ENCODE data around the gene ACAD11.
A peak's percentile ranks its signal among the peaks of the same experiment; 100 is the strongest.

ACAD11 gene

GRCh38 chr3:132654190-132654589, 5.4 kb downstream of the ACAD11 start:
- H2BK120ac ChIP-seq (ENCODE audit: low read depth, low read length) = no peak overlapping the region
- H3K36me3 ChIP-seq (ENCODE audit: control insufficient read depth in 1 of 2, insufficient read depth in 2 of 2, low read depth in 1 of 2, low read length in 2 of 2) = no peaks in the 10 kb centered on the region
- H2BK12ac ChIP-seq (ENCODE audit: low read length in 2 of 2) = no peak overlapping the region
- H3K27me3 ChIP-seq (ENCODE audit: control insufficient read depth in 1 of 2, insufficient read depth in 1 of 2, low read length in 2 of 2) = no peaks in the 10 kb centered on the region
- no peaks in the 10 kb centered on the region for H3K9me3 ChIP-seq (ENCODE audit: control insufficient read depth, low read length)
- H2AFZ ChIP-seq (ENCODE audit: low read depth, low read length) = no peak overlapping the region
- H3K4me1 ChIP-seq (ENCODE audit: control insufficient read depth, insufficient read depth, low read depth, low read length) = no peaks in the 10 kb centered on the region
- H4K8ac ChIP-seq (ENCODE audit: low read length) = no peak overlapping the region
- DNase-seq = no peak
- peaks cover 8% of the 10 kb centered on the region for H3K79me1 ChIP-seq (replicated peaks; ENCODE audit: low read length, poor library complexity, severe bottlenecking)
- no peak overlapping the region for H3K14ac ChIP-seq (ENCODE audit: low read length in 2 of 2)
- H3K27ac ChIP-seq (ENCODE audit: low read length, poor library complexity, severe bottlenecking) = no peak overlapping the region
- no peak overlapping the region for H4K91ac ChIP-seq (ENCODE audit: low read length)
- H2BK15ac ChIP-seq (ENCODE audit: low read depth, poor library complexity, severe bottlenecking) = no peak overlapping the region
- H3K23ac ChIP-seq (ENCODE audit: low read length in 2 of 2) = no peak overlapping the region
- no peak overlapping the region for H2BK5ac ChIP-seq (ENCODE audit: low read depth, low read length, poor library complexity, severe bottlenecking)
- H2AK5ac ChIP-seq (ENCODE audit: low read length, severe bottlenecking) = no peak overlapping the region
- no peak overlapping the region for H3K4ac ChIP-seq (ENCODE audit: low read depth in 1 of 2, low read length in 2 of 2)
- H3K4me3 ChIP-seq (ENCODE audit: insufficient read depth in 1 of 2, low read depth in 1 of 2, low read length in 2 of 2) = no peak overlapping the region
- no peak overlapping the region for H3K4me2 ChIP-seq (ENCODE audit: low read length, poor library complexity, severe bottlenecking)
- WGBS = 97% methylated on average over 1 of the region's 2 CpGs
- no peak overlapping the region for H3K18ac ChIP-seq (ENCODE audit: low read depth in 1 of 2, low read length in 2 of 2)
- no peak overlapping the region for H3K9ac ChIP-seq (ENCODE audit: low read length)

GRCh38 chr3:132652640-132653270, 6.9 kb downstream of the ACAD11 start:
- H3K4me1 ChIP-seq (ENCODE audit: control insufficient read depth, insufficient read depth, low read depth, low read length) = no peaks in the 10 kb centered on the region
- no peak overlapping the region for H3K27ac ChIP-seq (ENCODE audit: low read length, poor library complexity, severe bottlenecking)
- no peak overlapping the region for H4K8ac ChIP-seq (ENCODE audit: low read length)
- H4K91ac ChIP-seq (ENCODE audit: low read length) = no peak overlapping the region
- H3K18ac ChIP-seq (ENCODE audit: low read depth in 1 of 2, low read length in 2 of 2) = no peak overlapping the region
- no peak overlapping the region for H3K14ac ChIP-seq (ENCODE audit: low read length in 2 of 2)
- H3K9me3 ChIP-seq (ENCODE audit: control insufficient read depth, low read length) = no peaks in the 10 kb centered on the region
- H3K36me3 ChIP-seq (ENCODE audit: control insufficient read depth in 1 of 2, insufficient read depth in 2 of 2, low read depth in 1 of 2, low read length in 2 of 2) = no peaks in the 10 kb centered on the region
- DNase-seq = no peak
- H2AK5ac ChIP-seq (ENCODE audit: low read length, severe bottlenecking) = no peak overlapping the region
- no peak overlapping the region for H3K4me3 ChIP-seq (ENCODE audit: insufficient read depth in 1 of 2, low read depth in 1 of 2, low read length in 2 of 2)
- peaks cover 10% of the 10 kb centered on the region for H3K79me1 ChIP-seq (replicated peaks; ENCODE audit: low read length, poor library complexity, severe bottlenecking)
- H2BK120ac ChIP-seq (ENCODE audit: low read depth, low read length) = no peak overlapping the region
- no peaks in the 10 kb centered on the region for H3K27me3 ChIP-seq (ENCODE audit: control insufficient read depth in 1 of 2, insufficient read depth in 1 of 2, low read length in 2 of 2)
- no peak overlapping the region for H3K4me2 ChIP-seq (ENCODE audit: low read length, poor library complexity, severe bottlenecking)
- H3K4ac ChIP-seq (ENCODE audit: low read depth in 1 of 2, low read length in 2 of 2) = no peak overlapping the region
- no peak overlapping the region for H2BK5ac ChIP-seq (ENCODE audit: low read depth, low read length, poor library complexity, severe bottlenecking)
- no peak overlapping the region for H2BK15ac ChIP-seq (ENCODE audit: low read depth, poor library complexity, severe bottlenecking)
- no peak overlapping the region for H2AFZ ChIP-seq (ENCODE audit: low read depth, low read length)
- H3K23ac ChIP-seq (ENCODE audit: low read length in 2 of 2) = no peak overlapping the region
- H3K9ac ChIP-seq (ENCODE audit: low read length) = peak overlapping the region; percentile 14
- no peak overlapping the region for H2BK12ac ChIP-seq (ENCODE audit: low read length in 2 of 2)
- WGBS = no CpG with 5 or more reads among the region's 1 CpG

- no peaks in the 10 kb centered on the region for H3K36me3 ChIP-seq (ENCODE audit: control insufficient read depth in 1 of 2, insufficient read depth in 2 of 2, low read depth in 1 of 2, low read length in 2 of 2)
- H2BK12ac ChIP-seq (ENCODE audit: low read length in 2 of 2) = no peak overlapping the region
- H2AK5ac ChIP-seq (ENCODE audit: low read length, severe bottlenecking) = no peak overlapping the region
- H2AFZ ChIP-seq (ENCODE audit: low read depth, low read length) = no peak overlapping the region
- no peak overlapping the region for H3K4me2 ChIP-seq (ENCODE audit: low read length, poor library complexity, severe bottlenecking)
- H4K91ac ChIP-seq (ENCODE audit: low read length) = no peak overlapping the region
- H3K4me1 ChIP-seq (ENCODE audit: control insufficient read depth, insufficient read depth, low read depth, low read length) = no peaks in the 10 kb centered on the region
- WGBS = 94% methylated on average over 1 of the region's 1 CpG
- H3K9ac ChIP-seq (ENCODE audit: low read length) = no peak overlapping the region
- H4K8ac ChIP-seq (ENCODE audit: low read length) = no peak overlapping the region
- no peak overlapping the region for H3K23ac ChIP-seq (ENCODE audit: low read length in 2 of 2)
- no peaks in the 10 kb centered on the region for H3K9me3 ChIP-seq (ENCODE audit: control insufficient read depth, low read length)
- no peak overlapping the region for H3K18ac ChIP-seq (ENCODE audit: low read depth in 1 of 2, low read length in 2 of 2)
- peaks cover 12% of the 10 kb centered on the region for H3K79me1 ChIP-seq (replicated peaks; ENCODE audit: low read length, poor library complexity, severe bottlenecking)
- no peak overlapping the region for H3K14ac ChIP-seq (ENCODE audit: low read length in 2 of 2)
- no peak for DNase-seq
- no peak overlapping the region for H2BK15ac ChIP-seq (ENCODE audit: low read depth, poor library complexity, severe bottlenecking)
- H3K4ac ChIP-seq (ENCODE audit: low read depth in 1 of 2, low read length in 2 of 2) = no peak overlapping the region
- H3K27ac ChIP-seq (ENCODE audit: low read length, poor library complexity, severe bottlenecking) = no peak overlapping the region
- H3K27me3 ChIP-seq (ENCODE audit: control insufficient read depth in 1 of 2, insufficient read depth in 1 of 2, low read length in 2 of 2) = no peaks in the 10 kb centered on the region
- no peak overlapping the region for H2BK120ac ChIP-seq (ENCODE audit: low read depth, low read length)
- no peak overlapping the region for H2BK5ac ChIP-seq (ENCODE audit: low read depth, low read length, poor library complexity, severe bottlenecking)
- H3K4me3 ChIP-seq (ENCODE audit: insufficient read depth in 1 of 2, low read depth in 1 of 2, low read length in 2 of 2) = no peak overlapping the region
Observed at GRCh38 chr3:132650153-132650552, 9.5 kb downstream of the ACAD11 start.

GRCh38 chr3:132645058-132645457, 14.6 kb downstream of the ACAD11 start:
- Histone ChIP-seq H3K9me3 (ENCODE audit: control insufficient read depth, low read length) (no peaks in the 10 kb centered on the region), H2BK120ac (ENCODE audit: low read depth, low read length) (no peak overlapping the region), H3K9ac (ENCODE audit: low read length) (peak overlapping the region; percentile 21), H2BK5ac (ENCODE audit: low read depth, low read length, poor library complexity, severe bottlenecking) (no peak overlapping the region), H4K8ac (ENCODE audit: low read length) (no peak overlapping the region), H3K36me3 (ENCODE audit: control insufficient read depth in 1 of 2, insufficient read depth in 2 of 2, low read depth in 1 of 2, low read length in 2 of 2) (peaks cover 0 to 6% of the 10 kb centered on the region in 2 experiments), H3K27me3 (ENCODE audit: control insufficient read depth in 1 of 2, insufficient read depth in 1 of 2, low read length in 2 of 2) (no peaks in the 10 kb centered on the region), H2AK5ac (ENCODE audit: low read length, severe bottlenecking) (no peak overlapping the region), H3K27ac (ENCODE audit: low read length, poor library complexity, severe bottlenecking) (no peak overlapping the region), H3K4ac (ENCODE audit: low read depth in 1 of 2, low read length in 2 of 2) (no peak overlapping the region), H4K91ac (ENCODE audit: low read length) (no peak overlapping the region), H2AFZ (ENCODE audit: low read depth, low read length) (no peak overlapping the region), H3K4me1 (ENCODE audit: control insufficient read depth, insufficient read depth, low read depth, low read length) (no peaks in the 10 kb centered on the region), H3K4me2 (ENCODE audit: low read length, poor library complexity, severe bottlenecking) (no peak overlapping the region), H3K14ac (ENCODE audit: low read length in 2 of 2) (no peak overlapping the region), H3K79me1 (replicated peaks; ENCODE audit: low read length, poor library complexity, severe bottlenecking) (peaks cover 10% of the 10 kb centered on the region), H3K18ac (ENCODE audit: low read depth in 1 of 2, low read length in 2 of 2) (no peak overlapping the region), H2BK12ac (ENCODE audit: low read length in 2 of 2) (no peak overlapping the region), H3K4me3 (ENCODE audit: insufficient read depth in 1 of 2, low read depth in 1 of 2, low read length in 2 of 2) (no peak overlapping the region), H3K23ac (ENCODE audit: low read length in 2 of 2) (no peak overlapping the region), H2BK15ac (ENCODE audit: low read depth, poor library complexity, severe bottlenecking) (no peak overlapping the region)
- no peak for DNase-seq
- 87% methylated on average over 1 of the region's 1 CpG for WGBS

Data from mesenchymal stem cell (in vitro differentiated cells and primary cell).